ENCODE results near the gene UPK3A. TPM values are rescaled to one million over a fixed set of nuclear protein-coding genes. Genes with fewer than 3 reads are reported as not detected.
A peak's percentile ranks its signal among the peaks of the same experiment; 100 is the strongest.

The UPK3A gene
- total and polyA plus RNA-seq, 2 of the 13 experiments (the other 11 are each of a cell fraction or from before 2014, with no cell fraction given): 10.5 to 13.8 TPM

DNA sequence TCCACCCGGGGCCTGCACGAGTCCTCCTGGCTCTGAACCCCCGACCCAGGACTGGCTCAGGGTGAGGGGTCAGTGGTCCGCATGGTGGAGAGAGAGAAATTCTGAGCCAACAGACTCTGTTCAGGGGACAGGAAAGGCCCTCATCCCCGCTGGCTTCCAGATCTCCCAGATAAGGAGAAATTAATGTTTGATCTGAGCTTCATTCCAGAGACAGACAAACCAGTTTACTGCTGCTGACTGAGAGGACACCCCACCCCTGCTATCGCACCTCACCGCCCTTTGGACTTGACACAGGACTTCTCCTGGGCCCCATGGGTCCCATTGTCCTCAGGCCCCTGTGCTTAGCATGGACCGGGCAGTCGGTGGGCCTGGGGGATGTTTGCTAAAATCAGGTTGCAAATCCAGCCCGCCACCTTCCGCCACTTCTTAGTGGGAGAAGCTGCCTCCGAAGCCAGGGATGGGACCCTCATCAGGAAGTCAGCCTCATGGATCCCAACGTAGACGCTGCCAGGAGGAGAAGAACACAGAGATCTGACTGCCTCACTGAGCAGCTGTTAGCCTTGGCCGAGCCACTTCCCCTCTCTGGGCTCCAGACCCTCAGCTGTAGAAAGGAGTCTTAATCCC is 11.2 kb upstream of the UPK3A start (continued):
- TF ChIP-seq, protein P1, sequence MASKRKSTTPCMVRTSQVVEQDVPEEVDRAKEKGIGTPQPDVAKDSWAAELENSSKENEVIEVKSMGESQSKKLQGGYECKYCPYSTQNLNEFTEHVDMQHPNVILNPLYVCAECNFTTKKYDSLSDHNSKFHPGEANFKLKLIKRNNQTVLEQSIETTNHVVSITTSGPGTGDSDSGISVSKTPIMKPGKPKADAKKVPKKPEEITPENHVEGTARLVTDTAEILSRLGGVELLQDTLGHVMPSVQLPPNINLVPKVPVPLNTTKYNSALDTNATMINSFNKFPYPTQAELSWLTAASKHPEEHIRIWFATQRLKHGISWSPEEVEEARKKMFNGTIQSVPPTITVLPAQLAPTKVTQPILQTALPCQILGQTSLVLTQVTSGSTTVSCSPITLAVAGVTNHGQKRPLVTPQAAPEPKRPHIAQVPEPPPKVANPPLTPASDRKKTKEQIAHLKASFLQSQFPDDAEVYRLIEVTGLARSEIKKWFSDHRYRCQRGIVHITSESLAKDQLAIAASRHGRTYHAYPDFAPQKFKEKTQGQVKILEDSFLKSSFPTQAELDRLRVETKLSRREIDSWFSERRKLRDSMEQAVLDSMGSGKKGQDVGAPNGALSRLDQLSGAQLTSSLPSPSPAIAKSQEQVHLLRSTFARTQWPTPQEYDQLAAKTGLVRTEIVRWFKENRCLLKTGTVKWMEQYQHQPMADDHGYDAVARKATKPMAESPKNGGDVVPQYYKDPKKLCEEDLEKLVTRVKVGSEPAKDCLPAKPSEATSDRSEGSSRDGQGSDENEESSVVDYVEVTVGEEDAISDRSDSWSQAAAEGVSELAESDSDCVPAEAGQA (IDR thresholded peaks at IDR 0.05; ENCODE audit: low read depth): 0 out of 2 replicates have a peak, but pooled peaks have one; percentile 22
- TF ChIP-seq, protein P1 (CRISPR knock-in tag; IDR thresholded peaks at IDR 0.05; ENCODE audit: borderline replicate concordance): no peak
- TF ChIP-seq PAF1 (CRISPR knock-in tag; IDR thresholded peaks at IDR 0.05): no peak
- 0 out of 2 replicates have a peak, but pooled peaks have one; percentile 27 for TF ChIP-seq SIX1 (CRISPR knock-in tag; IDR thresholded peaks at IDR 0.05; ENCODE audit: borderline replicate concordance)
- TF ChIP-seq CREB1 (IDR thresholded peaks at IDR 0.05): no peak
- TF ChIP-seq CREB1 (CRISPR knock-in tag; IDR thresholded peaks at IDR 0.05): no peak
- TF ChIP-seq ZNF354B (CRISPR knock-in tag; IDR thresholded peaks at IDR 0.05): no peak
- TF ChIP-seq ARHGAP35 (CRISPR knock-in tag; IDR thresholded peaks at IDR 0.05; ENCODE audit: borderline replicate concordance): no peak
- no peak for TF ChIP-seq ZNF34 (CRISPR knock-in tag; IDR thresholded peaks at IDR 0.05; ENCODE audit: borderline replicate concordance)
- TF ChIP-seq, protein P2, sequence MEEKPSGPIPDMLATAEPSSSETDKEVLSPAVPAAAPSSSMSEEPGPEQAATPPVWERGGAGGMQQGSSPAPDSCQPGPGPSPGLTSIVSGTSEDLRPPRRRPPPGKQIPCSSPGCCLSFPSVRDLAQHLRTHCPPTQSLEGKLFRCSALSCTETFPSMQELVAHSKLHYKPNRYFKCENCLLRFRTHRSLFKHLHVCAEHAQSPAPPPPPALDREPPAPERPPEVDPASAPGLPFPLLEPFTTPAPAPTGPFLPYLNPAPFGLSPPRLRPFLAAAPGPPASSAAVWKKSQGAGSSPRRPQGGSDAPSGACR (CRISPR knock-in tag; IDR thresholded peaks at IDR 0.05): peak; percentile 86
- no peak for TF ChIP-seq ZNF142 (CRISPR knock-in tag; IDR thresholded peaks at IDR 0.05)
